Measurements from ENCODE around the gene CHRNA4. TPM values are rescaled to one million over a fixed set of nuclear protein-coding genes. Genes with fewer than 3 reads are reported as not detected.

CHRNA4 gene
- total and polyA plus RNA-seq, 7 donors = 0.01 to 0.41 (median 0.24) TPM; not detected in 4

DNA sequence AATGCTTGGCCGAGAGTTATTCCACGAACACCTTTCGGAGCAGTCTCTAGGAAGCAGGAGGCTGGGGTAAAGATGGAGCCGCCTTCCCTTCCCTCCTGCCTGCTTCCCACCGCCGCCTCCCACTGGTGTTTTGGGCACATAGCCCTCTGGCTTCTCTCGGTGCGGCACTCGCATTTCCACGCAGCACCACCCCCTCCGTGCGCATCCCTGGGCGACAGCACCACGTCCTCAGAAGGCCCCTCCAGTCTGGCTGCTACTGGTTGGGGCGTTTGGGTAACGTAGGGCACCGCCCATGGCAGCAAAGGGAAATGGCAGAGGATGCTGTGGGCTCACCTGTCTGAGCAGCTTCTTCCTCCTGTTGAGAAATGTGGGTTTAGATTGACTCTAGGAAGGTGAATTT is 65.7 kb downstream of the CHRNA4 start:
- 40 to 47% (median 43%) methylated on average over 17 of the region's 17 CpGs for WGBS, 3 donors
- no peak for ATAC-seq
- Histone ChIP-seq H3K36me3 (ENCODE audit: insufficient read depth in 1 of 2, low read depth in 1 of 2) (no peaks in the 10 kb centered on the region), H3K4me3 (no peak overlapping the region), H3K4me1 (no peaks in the 10 kb centered on the region), H3K27me3 (ENCODE audit: insufficient read depth in 3 of 3, low read length in 2 of 3) (peaks cover 0 to 67% (median 22%) of the 10 kb centered on the region in 3 donors), H3K9me3 (no peaks in the 10 kb centered on the region), H3K27ac (no peak overlapping the region)
- intact Hi-C loops (cut with DNase I) = no loop called here
- no peak for DNase-seq
- TF ChIP-seq, protein P1, sequence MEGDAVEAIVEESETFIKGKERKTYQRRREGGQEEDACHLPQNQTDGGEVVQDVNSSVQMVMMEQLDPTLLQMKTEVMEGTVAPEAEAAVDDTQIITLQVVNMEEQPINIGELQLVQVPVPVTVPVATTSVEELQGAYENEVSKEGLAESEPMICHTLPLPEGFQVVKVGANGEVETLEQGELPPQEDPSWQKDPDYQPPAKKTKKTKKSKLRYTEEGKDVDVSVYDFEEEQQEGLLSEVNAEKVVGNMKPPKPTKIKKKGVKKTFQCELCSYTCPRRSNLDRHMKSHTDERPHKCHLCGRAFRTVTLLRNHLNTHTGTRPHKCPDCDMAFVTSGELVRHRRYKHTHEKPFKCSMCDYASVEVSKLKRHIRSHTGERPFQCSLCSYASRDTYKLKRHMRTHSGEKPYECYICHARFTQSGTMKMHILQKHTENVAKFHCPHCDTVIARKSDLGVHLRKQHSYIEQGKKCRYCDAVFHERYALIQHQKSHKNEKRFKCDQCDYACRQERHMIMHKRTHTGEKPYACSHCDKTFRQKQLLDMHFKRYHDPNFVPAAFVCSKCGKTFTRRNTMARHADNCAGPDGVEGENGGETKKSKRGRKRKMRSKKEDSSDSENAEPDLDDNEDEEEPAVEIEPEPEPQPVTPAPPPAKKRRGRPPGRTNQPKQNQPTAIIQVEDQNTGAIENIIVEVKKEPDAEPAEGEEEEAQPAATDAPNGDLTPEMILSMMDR (IDR thresholded peaks at IDR 0.05) = no peak

DNA sequence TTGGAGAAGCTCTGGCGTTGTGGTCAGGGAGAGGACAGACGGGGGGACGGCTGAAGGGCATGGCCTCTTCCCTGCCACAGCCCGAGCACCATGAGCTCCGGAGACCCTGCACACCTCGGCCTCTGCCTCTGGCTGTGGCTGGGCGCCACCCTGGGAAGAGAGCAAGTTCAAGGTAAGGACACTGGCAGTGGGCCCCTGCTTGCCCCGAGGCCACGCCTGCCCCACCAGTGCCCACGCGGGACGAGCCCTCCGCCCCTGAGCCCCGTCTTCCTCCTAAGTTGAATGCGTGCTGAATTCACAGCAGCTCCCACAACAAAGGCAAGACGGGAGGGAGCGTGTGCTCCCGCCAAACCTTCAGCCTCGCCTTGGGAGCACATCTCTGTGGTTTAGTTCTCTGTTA is 66.1 kb downstream of the CHRNA4 start:
- ATAC-seq (no peak), DNase-seq (no peak)
- Histone ChIP-seq H3K36me3 (ENCODE audit: insufficient read depth in 1 of 2, low read depth in 1 of 2) (no peaks in the 10 kb centered on the region), H3K4me1 (no peaks in the 10 kb centered on the region), H3K9me3 (no peaks in the 10 kb centered on the region), H3K4me3 (no peak overlapping the region), H3K27me3 (ENCODE audit: insufficient read depth in 3 of 3, low read length in 2 of 3) (peaks cover 0 to 67% (median 22%) of the 10 kb centered on the region in 3 donors), H3K27ac (no peak overlapping the region)
- TF ChIP-seq, protein P1 (IDR thresholded peaks at IDR 0.05) = no peak
- WGBS, 3 donors = 49 to 61% (median 49%) methylated on average over 18 to 19 of the region's 19 CpGs
- intact Hi-C loops (cut with DNase I) = no loop called here

DNA sequence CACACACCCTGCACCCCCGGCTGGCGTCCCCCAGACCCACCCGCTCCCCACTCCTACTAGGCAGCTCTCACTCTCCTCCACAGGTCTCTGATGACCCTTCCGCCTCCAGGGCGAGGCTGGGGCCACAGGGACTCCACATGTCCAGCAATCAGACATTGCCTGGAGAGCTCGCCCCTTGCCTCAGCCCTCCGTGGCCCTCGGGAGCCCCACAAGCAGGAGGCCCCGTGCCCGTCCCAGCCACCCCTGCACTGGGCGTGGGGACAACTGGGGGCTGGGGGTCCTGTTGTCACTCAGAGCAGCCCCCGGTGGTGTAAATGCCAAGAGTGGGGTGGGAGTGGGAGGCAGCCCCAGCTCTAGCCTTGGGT is 66.6 kb downstream of the CHRNA4 start:
- Histone ChIP-seq H3K4me1 (no peaks in the 10 kb centered on the region), H3K4me3 (no peak overlapping the region), H3K36me3 (ENCODE audit: insufficient read depth in 1 of 2, low read depth in 1 of 2) (no peaks in the 10 kb centered on the region), H3K27me3 (ENCODE audit: insufficient read depth in 3 of 3, low read length in 2 of 3) (peaks cover 0 to 67% (median 22%) of the 10 kb centered on the region in 3 donors), H3K27ac (no peak overlapping the region), H3K9me3 (no peaks in the 10 kb centered on the region)
- 79 to 84% (median 81%) methylated on average over 11 to 12 of the region's 12 CpGs for WGBS, 3 donors
- ATAC-seq (no peak), DNase-seq (no peak)
- intact Hi-C loops (cut with DNase I) = no loop called here
- TF ChIP-seq, protein P1 (IDR thresholded peaks at IDR 0.05) = no peak

DNA sequence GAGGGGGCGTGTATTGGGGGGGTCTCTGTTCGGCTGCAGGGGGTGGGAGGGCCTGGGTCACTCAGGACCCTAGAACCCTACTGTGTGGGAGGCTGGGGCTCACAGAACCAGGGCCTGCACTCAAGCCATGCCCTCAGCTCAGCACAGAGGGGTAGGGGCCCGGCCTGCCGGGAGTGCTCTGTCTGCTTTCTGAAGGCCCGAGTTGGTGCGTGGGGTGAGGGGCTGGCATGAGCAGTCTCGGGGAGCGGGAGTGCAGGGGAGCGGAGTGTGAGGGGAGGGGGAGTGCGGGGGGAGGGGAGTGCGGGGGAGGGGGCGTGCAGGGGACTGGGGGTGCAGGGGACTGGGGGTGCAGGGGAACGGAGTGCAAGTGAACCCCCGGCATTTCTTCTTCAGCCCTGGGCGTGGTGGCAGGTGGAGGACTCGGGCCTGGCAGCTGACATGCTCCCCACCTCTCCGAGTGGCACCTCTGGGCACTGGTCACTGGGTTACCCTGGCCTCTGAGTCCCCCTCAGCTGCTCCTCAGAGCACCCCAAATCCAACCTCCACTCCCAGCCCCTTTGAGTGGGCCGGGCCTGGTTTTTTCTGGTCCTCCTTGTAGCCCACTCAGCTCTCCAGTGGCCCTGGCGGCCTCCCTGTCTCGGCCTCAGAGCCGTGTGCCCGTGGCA is 67.1 kb downstream of the CHRNA4 start:
- WGBS, 3 donors = 44 to 51% (median 47%) methylated on average over 8 to 19 of the region's 22 CpGs
- DNase-seq (no peak), ATAC-seq (no peak)
- TF ChIP-seq, protein P1 (IDR thresholded peaks at IDR 0.05) = no peak
- Histone ChIP-seq H3K27ac (no peak overlapping the region), H3K27me3 (ENCODE audit: insufficient read depth in 3 of 3, low read length in 2 of 3) (peaks cover 0 to 62% (median 18%) of the 10 kb centered on the region in 3 donors), H3K4me1 (no peaks in the 10 kb centered on the region), H3K36me3 (ENCODE audit: insufficient read depth in 1 of 2, low read depth in 1 of 2) (peaks cover 0 to 4% of the 10 kb centered on the region in 2 donors), H3K9me3 (no peaks in the 10 kb centered on the region), H3K4me3 (no peak overlapping the region)
- intact Hi-C loops (cut with DNase I) = no loop called here

DNA sequence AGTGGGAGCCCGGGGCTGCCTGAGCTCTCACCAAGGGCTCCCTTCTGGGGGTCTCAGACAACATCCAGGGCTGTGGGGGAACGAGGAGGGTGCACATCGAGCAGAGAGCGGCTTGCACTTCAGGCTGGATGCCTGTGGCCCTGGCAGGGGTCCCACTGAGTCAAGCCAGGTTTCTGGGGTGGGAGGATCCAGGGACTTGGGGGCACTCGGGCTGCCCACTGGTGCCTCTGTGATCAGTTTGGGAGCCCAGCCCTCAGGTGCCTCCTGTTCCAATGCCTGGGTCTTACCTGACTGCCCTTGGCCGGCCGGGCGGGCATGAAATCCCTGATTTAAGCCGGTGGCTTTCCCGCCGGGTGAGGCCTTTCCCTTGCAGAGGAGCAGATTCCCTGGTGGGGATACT is 67.7 kb downstream of the CHRNA4 start:
- intact Hi-C loops (cut with DNase I) = no loop called here
- no peak for ATAC-seq
- Histone ChIP-seq H3K4me1 (no peaks in the 10 kb centered on the region), H3K27me3 (ENCODE audit: insufficient read depth in 3 of 3, low read length in 2 of 3) (peaks cover 0 to 56% (median 16%) of the 10 kb centered on the region in 3 donors), H3K9me3 (no peaks in the 10 kb centered on the region), H3K36me3 (ENCODE audit: insufficient read depth in 1 of 2, low read depth in 1 of 2) (peaks cover 5 to 9% of the 10 kb centered on the region in 2 donors), H3K4me3 (no peak overlapping the region), H3K27ac (no peak overlapping the region)
- no peak for DNase-seq
- WGBS, 3 donors = 29 to 41% (median 30%) methylated on average over 10 to 11 of the region's 11 CpGs
- TF ChIP-seq, protein P1 (IDR thresholded peaks at IDR 0.05) = no peak

Measured in psoas muscle (tissue), 8 donors.